GM12873 (cell line): ENCODE results near the gene PAK2.

Source experiments
- CTCF ChIP-seq: IDR thresholded peaks from 2 replicates; pipeline ENCODE4 v1.5.1; 2012; ENCODE audit warnings: low read depth, mild to moderate bottlenecking, moderate library complexity, low read length, control low read depth; ENCODE audit not compliant: insufficient read depth; ENCODE audit errors: missing control alignments

PAK2 gene

DNA sequence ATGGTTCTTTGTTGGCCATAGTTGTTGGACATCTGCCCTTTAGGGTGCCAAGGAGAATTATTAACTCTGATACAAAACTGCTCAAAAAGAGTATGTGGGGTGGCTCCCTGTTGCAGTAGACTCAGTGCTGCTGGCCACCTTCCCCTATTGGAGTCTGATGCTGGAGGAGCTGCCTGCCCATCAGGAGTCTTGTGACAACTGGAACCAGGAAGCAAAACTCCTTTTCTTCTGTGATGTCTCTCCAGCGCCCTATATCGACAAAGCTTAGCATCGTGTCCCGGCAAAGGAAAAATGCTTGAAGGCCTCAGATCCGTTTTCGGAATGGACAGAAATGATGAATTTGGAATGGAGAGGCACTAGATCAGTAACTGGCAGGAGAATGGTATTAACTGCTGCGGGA, 23.5 kb downstream of the PAK2 start:
- TF ChIP-seq CTCF: no peak

GRCh38 chr3:196765454-196765853, 25.8 kb downstream of the PAK2 start:
- TF ChIP-seq CTCF: no peak

DNA sequence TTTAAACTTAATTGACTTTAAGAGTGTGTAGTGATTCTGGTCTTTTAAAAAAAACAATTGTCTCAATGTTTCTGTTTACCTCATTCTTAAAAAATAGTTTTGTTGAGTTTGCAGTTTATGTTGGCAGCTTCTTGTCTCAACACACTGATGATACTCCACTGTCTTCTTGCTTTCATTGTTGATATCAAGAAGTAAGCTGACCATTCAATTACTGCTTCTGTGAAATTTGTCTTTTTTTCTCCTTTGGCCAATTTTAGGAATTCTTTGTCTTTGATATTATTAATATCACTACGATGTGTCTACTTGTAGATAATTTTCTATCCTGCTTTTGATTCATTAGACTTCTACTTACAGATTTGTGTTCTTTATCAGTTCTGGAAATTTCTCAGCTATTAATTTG, 31.4 kb downstream of the PAK2 start:
- no peak for TF ChIP-seq CTCF

- no peak for TF ChIP-seq CTCF
Observed at GRCh38 chr3:196772102-196772501, 32.4 kb downstream of the PAK2 start.

DNA sequence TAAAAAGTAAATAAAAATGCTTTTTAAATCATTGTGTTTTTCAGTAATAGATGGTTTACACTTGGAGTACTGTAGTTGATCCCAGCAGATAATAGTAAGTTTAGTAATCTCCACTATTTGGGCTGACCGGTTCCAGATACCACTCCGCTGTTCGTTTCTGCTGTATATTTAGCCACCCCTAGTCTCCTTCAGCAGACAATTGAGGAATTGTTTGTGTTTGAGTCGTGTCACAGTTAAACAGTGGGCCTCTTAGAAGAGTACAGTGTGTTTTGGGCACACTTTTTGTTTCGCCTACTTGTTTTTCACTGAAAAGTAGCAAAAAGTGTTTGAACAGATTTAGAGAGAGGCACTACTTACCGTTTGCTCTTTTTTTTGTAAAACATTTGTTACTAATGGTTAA, 33.2 kb downstream of the PAK2 start:
- no peak for TF ChIP-seq CTCF

GRCh38 chr3:196774191-196774820, 34.6 kb downstream of the PAK2 start:
- no peak for TF ChIP-seq CTCF

GRCh38 chr3:196774848-196775422, 35.3 kb downstream of the PAK2 start:
- no peak for TF ChIP-seq CTCF
